Hepatocyte (in vitro differentiated cells): ENCODE measurements around the gene AIM2.

Experiments used
- EZH2phosphoT487 ChIP-seq: fragments of 200-600 bp; sonication (generic); IDR thresholded peaks from one replicate; pipeline ENCODE4 v1.6.1; 2018; ENCODE audit warnings: antibody characterized with exemption, mild to moderate bottlenecking, low read depth, moderate library complexity; ENCODE audit not compliant: unreplicated experiment, severe bottlenecking
- TF ChIP-seq, protein P1 (sequence below): fragments of 200-600 bp; sonication (generic); IDR thresholded peaks from 2 replicates; pipeline ENCODE4 v1.5.1; 2016; ENCODE audit warnings: antibody characterized with exemption, mild to moderate bottlenecking; ENCODE audit not compliant: poor library complexity

DNA sequence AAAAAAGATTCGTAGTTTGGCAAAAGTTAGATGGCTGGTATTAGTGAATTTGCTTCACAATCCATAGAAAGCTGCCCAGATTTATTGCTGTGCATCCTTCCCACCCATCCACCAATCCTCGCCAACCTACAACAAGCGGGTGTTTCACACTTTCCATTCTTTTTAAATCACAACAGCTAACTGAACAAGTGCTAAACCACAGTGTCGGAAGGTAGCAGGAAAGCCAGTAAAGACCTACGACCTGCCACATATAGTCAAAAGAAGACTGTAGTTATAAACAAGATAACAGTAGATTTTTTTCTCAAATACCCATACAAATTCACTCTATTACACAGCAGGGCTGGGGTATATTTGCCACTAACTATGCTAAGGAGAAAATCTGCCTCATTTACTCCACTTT, 47.0 kb upstream of the AIM2 start:
- TF ChIP-seq, protein P1, sequence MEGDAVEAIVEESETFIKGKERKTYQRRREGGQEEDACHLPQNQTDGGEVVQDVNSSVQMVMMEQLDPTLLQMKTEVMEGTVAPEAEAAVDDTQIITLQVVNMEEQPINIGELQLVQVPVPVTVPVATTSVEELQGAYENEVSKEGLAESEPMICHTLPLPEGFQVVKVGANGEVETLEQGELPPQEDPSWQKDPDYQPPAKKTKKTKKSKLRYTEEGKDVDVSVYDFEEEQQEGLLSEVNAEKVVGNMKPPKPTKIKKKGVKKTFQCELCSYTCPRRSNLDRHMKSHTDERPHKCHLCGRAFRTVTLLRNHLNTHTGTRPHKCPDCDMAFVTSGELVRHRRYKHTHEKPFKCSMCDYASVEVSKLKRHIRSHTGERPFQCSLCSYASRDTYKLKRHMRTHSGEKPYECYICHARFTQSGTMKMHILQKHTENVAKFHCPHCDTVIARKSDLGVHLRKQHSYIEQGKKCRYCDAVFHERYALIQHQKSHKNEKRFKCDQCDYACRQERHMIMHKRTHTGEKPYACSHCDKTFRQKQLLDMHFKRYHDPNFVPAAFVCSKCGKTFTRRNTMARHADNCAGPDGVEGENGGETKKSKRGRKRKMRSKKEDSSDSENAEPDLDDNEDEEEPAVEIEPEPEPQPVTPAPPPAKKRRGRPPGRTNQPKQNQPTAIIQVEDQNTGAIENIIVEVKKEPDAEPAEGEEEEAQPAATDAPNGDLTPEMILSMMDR, result no peak
- TF ChIP-seq EZH2phosphoT487, result no peak
